Measurements from ENCODE around the gene FBXO2. TPM values are rescaled to one million over a fixed set of nuclear protein-coding genes. Genes with fewer than 3 reads are reported as not detected.

Gene FBXO2
- 0.28 TPM for polyA plus RNA-seq (2012; ENCODE audit: low read depth, missing spikeins)

GRCh38 chr1:11654137-11654938 lies at the start of gene FBXO2, which contains the start of gene FBXO44:
TSS of gene FBXO2 (minus strand) at chr1:11654429. CDS start at chr1:11654340, 89 bp downstream.
TSS of gene FBXO44 (plus strand) at chr1:11654877. CDS start at chr1:11655836, 959 bp downstream.
- DNase-seq (ENCODE audit: insufficient read length, low spot score) = peak; percentile 81
- TF ChIP-seq POLR2AphosphoS5 (IDR thresholded peaks at IDR 0.05; ENCODE audit: low read depth, low read length) = no peak
- TF ChIP-seq PAX5 (IDR thresholded peaks at IDR 0.05; ENCODE audit: insufficient read depth, low read length, severe bottlenecking) = no peak
- no peak for TF ChIP-seq POLR2A (IDR thresholded peaks at IDR 0.05; ENCODE audit: low read depth, low read length)
- TF ChIP-seq TAF1 (IDR thresholded peaks at IDR 0.05; ENCODE audit: low read depth, low read length) = no peak
- TF ChIP-seq SPI1 (IDR thresholded peaks at IDR 0.05; ENCODE audit: low read depth, low read length) = no peak
- no peak for TF ChIP-seq POU2F2 (IDR thresholded peaks at IDR 0.05; ENCODE audit: low read depth, low read length)
- peak; percentile 78 for FAIRE-seq

- TF ChIP-seq POLR2A (IDR thresholded peaks at IDR 0.05; ENCODE audit: low read depth, low read length) = no peak
- TF ChIP-seq PAX5 (IDR thresholded peaks at IDR 0.05; ENCODE audit: insufficient read depth, low read length, severe bottlenecking) = no peak
- no peak for TF ChIP-seq POLR2AphosphoS5 (IDR thresholded peaks at IDR 0.05; ENCODE audit: low read depth, low read length)
- no peak for TF ChIP-seq SPI1 (IDR thresholded peaks at IDR 0.05; ENCODE audit: low read depth, low read length)
- TF ChIP-seq POU2F2 (IDR thresholded peaks at IDR 0.05; ENCODE audit: low read depth, low read length) = no peak
- TF ChIP-seq TAF1 (IDR thresholded peaks at IDR 0.05; ENCODE audit: low read depth, low read length) = no peak
- FAIRE-seq (no peak), DNase-seq (ENCODE audit: insufficient read length, low spot score) (no peak)
Measured at GRCh38 chr1:11703357-11704193, 49.3 kb upstream of the FBXO2 start.

- no peak for DNase-seq (ENCODE audit: insufficient read length, low spot score)
- no peak for TF ChIP-seq SPI1 (IDR thresholded peaks at IDR 0.05; ENCODE audit: low read depth, low read length)
- TF ChIP-seq PAX5 (IDR thresholded peaks at IDR 0.05; ENCODE audit: insufficient read depth, low read length, severe bottlenecking) = no peak
- no peak for TF ChIP-seq TAF1 (IDR thresholded peaks at IDR 0.05; ENCODE audit: low read depth, low read length)
- TF ChIP-seq POU2F2 (IDR thresholded peaks at IDR 0.05; ENCODE audit: low read depth, low read length) = no peak
- TF ChIP-seq POLR2AphosphoS5 (IDR thresholded peaks at IDR 0.05; ENCODE audit: low read depth, low read length) = no peak
- TF ChIP-seq POLR2A (IDR thresholded peaks at IDR 0.05; ENCODE audit: low read depth, low read length) = no peak
- peak; percentile 68 for FAIRE-seq
Measured at GRCh38 chr1:11701981-11702803, 48.0 kb upstream of the FBXO2 start.

- no peak for DNase-seq (ENCODE audit: insufficient read length, low spot score)
- FAIRE-seq = no peak
- TF ChIP-seq POLR2AphosphoS5 (IDR thresholded peaks at IDR 0.05; ENCODE audit: low read depth, low read length) = no peak
- TF ChIP-seq POU2F2 (IDR thresholded peaks at IDR 0.05; ENCODE audit: low read depth, low read length) = no peak
- TF ChIP-seq SPI1 (IDR thresholded peaks at IDR 0.05; ENCODE audit: low read depth, low read length) = no peak
- no peak for TF ChIP-seq PAX5 (IDR thresholded peaks at IDR 0.05; ENCODE audit: insufficient read depth, low read length, severe bottlenecking)
- TF ChIP-seq TAF1 (IDR thresholded peaks at IDR 0.05; ENCODE audit: low read depth, low read length) = no peak
- no peak for TF ChIP-seq POLR2A (IDR thresholded peaks at IDR 0.05; ENCODE audit: low read depth, low read length)
Measured at GRCh38 chr1:11701551-11701961, 47.3 kb upstream of the FBXO2 start.

- no peak for FAIRE-seq
- DNase-seq (ENCODE audit: insufficient read length, low spot score) = no peak
- TF ChIP-seq POLR2A (IDR thresholded peaks at IDR 0.05; ENCODE audit: low read depth, low read length) (no peak), POU2F2 (IDR thresholded peaks at IDR 0.05; ENCODE audit: low read depth, low read length) (no peak), SPI1 (IDR thresholded peaks at IDR 0.05; ENCODE audit: low read depth, low read length) (no peak), PAX5 (IDR thresholded peaks at IDR 0.05; ENCODE audit: insufficient read depth, low read length, severe bottlenecking) (no peak), TAF1 (IDR thresholded peaks at IDR 0.05; ENCODE audit: low read depth, low read length) (no peak), POLR2AphosphoS5 (IDR thresholded peaks at IDR 0.05; ENCODE audit: low read depth, low read length) (no peak)
Measured at GRCh38 chr1:11700601-11701467, 46.6 kb upstream of the FBXO2 start.

- DNase-seq (ENCODE audit: insufficient read length, low spot score) (no peak), FAIRE-seq (no peak)
- TF ChIP-seq POLR2AphosphoS5 (IDR thresholded peaks at IDR 0.05; ENCODE audit: low read depth, low read length) (no peak), POU2F2 (IDR thresholded peaks at IDR 0.05; ENCODE audit: low read depth, low read length) (no peak), TAF1 (IDR thresholded peaks at IDR 0.05; ENCODE audit: low read depth, low read length) (no peak), POLR2A (IDR thresholded peaks at IDR 0.05; ENCODE audit: low read depth, low read length) (no peak), SPI1 (IDR thresholded peaks at IDR 0.05; ENCODE audit: low read depth, low read length) (no peak), PAX5 (IDR thresholded peaks at IDR 0.05; ENCODE audit: insufficient read depth, low read length, severe bottlenecking) (no peak)
Measured at GRCh38 chr1:11697893-11698210, 43.6 kb upstream of the FBXO2 start.

GRCh38 chr1:11697188-11697892 lies 43.1 kb upstream of the FBXO2 start:
- TF ChIP-seq POU2F2 (IDR thresholded peaks at IDR 0.05; ENCODE audit: low read depth, low read length) (no peak), TAF1 (IDR thresholded peaks at IDR 0.05; ENCODE audit: low read depth, low read length) (no peak), PAX5 (IDR thresholded peaks at IDR 0.05; ENCODE audit: insufficient read depth, low read length, severe bottlenecking) (no peak), POLR2AphosphoS5 (IDR thresholded peaks at IDR 0.05; ENCODE audit: low read depth, low read length) (no peak), SPI1 (IDR thresholded peaks at IDR 0.05; ENCODE audit: low read depth, low read length) (no peak), POLR2A (IDR thresholded peaks at IDR 0.05; ENCODE audit: low read depth, low read length) (no peak)
- DNase-seq (ENCODE audit: insufficient read length, low spot score) = no peak
- FAIRE-seq = no peak
